ENCODE measurements around the gene PIK3AP1. TPM values are rescaled to one million over a fixed set of nuclear protein-coding genes. Genes with fewer than 3 reads are reported as not detected.

PIK3AP1 gene
- total RNA-seq, 1 experiment from 2014 or later = 1.6 TPM

DNA sequence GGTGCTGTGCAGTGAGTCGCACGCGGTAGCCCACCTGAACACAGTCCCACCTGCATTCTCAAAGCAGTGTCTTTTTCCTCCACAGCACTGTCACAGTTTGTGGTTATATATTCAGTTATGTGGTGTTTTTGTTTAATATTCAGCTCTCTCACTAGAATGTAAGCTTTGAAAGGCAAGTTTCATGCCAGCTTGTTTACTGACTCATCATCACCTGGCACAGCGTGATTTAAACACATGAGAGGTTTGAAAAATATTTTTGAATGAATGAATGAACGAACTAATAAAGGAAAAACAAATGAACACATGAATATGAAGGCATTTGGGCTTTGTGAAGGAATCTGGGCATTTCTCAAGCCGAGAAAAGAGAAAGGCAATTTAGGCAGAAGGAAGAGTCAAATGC lies 81.6 kb downstream of the PIK3AP1 start:
- Mint-ChIP-seq H3K4me1 (ENCODE audit: low read depth, unreplicated experiment) (peaks cover 12% of the 10 kb centered on the region), H3K4me3 (ENCODE audit: unreplicated experiment) (no peak overlapping the region), H3K9me3 (ENCODE audit: unreplicated experiment) (no peaks in the 10 kb centered on the region), H3K27ac (ENCODE audit: unreplicated experiment) (no peak overlapping the region), H3K36me3 (ENCODE audit: insufficient read depth, unreplicated experiment) (peaks cover 5% of the 10 kb centered on the region), H3K27me3 (ENCODE audit: insufficient read depth, unreplicated experiment) (no peaks in the 10 kb centered on the region)
- DNase-seq = no peak
- H3K27me3 ChIP-seq (replicated peaks; ENCODE audit: control insufficient read depth, insufficient read depth, low read length) = no peaks in the 10 kb centered on the region; the same call in 1 of the 2 replicates
- intact Hi-C loops (cut with micrococcal nuclease; ENCODE audit: unreplicated experiment) = no loop called here
- no TSS peak for BruUV-seq (replicated peaks)
- H3K4me3 ChIP-seq (ENCODE audit: low read depth, low read length) = no peak overlapping the region
- ChIA-PET CTCF (no interaction called here), POLR2A (no interaction called here)
- TF ChIP-seq, protein P1, sequence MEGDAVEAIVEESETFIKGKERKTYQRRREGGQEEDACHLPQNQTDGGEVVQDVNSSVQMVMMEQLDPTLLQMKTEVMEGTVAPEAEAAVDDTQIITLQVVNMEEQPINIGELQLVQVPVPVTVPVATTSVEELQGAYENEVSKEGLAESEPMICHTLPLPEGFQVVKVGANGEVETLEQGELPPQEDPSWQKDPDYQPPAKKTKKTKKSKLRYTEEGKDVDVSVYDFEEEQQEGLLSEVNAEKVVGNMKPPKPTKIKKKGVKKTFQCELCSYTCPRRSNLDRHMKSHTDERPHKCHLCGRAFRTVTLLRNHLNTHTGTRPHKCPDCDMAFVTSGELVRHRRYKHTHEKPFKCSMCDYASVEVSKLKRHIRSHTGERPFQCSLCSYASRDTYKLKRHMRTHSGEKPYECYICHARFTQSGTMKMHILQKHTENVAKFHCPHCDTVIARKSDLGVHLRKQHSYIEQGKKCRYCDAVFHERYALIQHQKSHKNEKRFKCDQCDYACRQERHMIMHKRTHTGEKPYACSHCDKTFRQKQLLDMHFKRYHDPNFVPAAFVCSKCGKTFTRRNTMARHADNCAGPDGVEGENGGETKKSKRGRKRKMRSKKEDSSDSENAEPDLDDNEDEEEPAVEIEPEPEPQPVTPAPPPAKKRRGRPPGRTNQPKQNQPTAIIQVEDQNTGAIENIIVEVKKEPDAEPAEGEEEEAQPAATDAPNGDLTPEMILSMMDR (IDR thresholded peaks at IDR 0.05; ENCODE audit: insufficient read depth in 1 of 2, low read depth in 1 of 2, low read length in 1 of 2, severe bottlenecking in 1 of 2, unreplicated experiment in 1 of 2) = no peak
- H3K9me3 ChIP-seq = no peaks in the 10 kb centered on the region
- H3K4me1 ChIP-seq = peaks cover 34% of the 10 kb centered on the region
- no peaks in the 10 kb centered on the region for H3K36me3 ChIP-seq (ENCODE audit: control insufficient read depth, insufficient read depth, low read length)

DNA sequence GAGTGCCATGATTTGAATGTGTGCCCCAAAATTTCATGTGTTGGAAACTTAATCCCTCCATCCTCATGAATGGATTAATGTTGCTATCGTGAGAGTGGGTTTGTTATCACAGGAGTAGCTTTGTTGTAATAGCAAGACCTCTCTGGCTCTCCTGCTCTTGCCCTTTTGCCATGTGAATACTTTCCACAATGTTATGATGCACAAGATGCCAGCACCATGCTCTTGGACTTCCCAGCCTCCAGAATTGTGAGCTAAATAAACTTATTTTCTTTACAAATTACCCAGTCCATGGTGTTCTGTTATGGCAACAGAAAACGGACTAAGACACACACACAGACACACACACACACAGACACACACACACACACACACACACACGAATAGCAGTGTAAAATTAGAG lies 82.2 kb downstream of the PIK3AP1 start:
- CTCF ChIA-PET = interaction anchor here (0.8 kb wide), 1 partner anchor 387 kb away, joined by 3 read pairs; no protein-coding TSS in a partner anchor
- peaks cover 5% of the 10 kb centered on the region for H3K36me3 Mint-ChIP-seq (ENCODE audit: insufficient read depth, unreplicated experiment)

DNA sequence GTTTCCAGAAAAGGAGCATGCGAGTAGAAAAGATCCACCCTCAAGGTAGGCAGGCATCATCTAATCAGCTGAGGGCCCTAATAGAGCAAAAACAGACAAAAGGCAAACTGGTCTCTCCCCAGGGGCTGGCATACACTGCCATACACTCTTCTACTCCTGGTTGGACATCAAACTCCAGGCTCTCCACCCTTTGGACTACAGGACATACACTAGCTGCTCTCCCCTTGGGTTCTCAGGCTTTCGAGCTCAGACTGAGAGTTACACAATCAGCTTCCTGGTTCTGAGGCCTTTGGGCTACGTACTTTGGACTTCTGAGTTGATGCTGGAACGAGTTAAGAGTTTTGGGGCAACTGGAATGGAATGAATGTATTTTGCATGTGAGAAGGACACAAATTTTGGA lies 82.6 kb downstream of the PIK3AP1 start:
- peaks cover 12% of the 10 kb centered on the region for H3K4me1 Mint-ChIP-seq (ENCODE audit: low read depth, unreplicated experiment)
- no peaks in the 10 kb centered on the region; the same call in 1 of the 2 replicates for H3K27me3 ChIP-seq (replicated peaks; ENCODE audit: control insufficient read depth, insufficient read depth, low read length)
- H3K36me3 Mint-ChIP-seq (ENCODE audit: insufficient read depth, unreplicated experiment) = peaks cover 5% of the 10 kb centered on the region
- ChIA-PET POLR2A (no interaction called here), CTCF (interaction anchor here (0.8 kb wide), 1 partner anchor 387 kb away, joined by 3 read pairs; no protein-coding TSS in a partner anchor)
- no peaks in the 10 kb centered on the region for H3K36me3 ChIP-seq (ENCODE audit: control insufficient read depth, insufficient read depth, low read length)
- H3K9me3 Mint-ChIP-seq (ENCODE audit: unreplicated experiment) = no peaks in the 10 kb centered on the region
- no TSS peak for BruUV-seq (replicated peaks)
- peaks cover 44% of the 10 kb centered on the region for H3K4me1 ChIP-seq
- H3K27ac Mint-ChIP-seq (ENCODE audit: unreplicated experiment) = peak overlapping the region; percentile 43
- H3K4me3 ChIP-seq (ENCODE audit: low read depth, low read length) = no peak overlapping the region
- H3K4me3 Mint-ChIP-seq (ENCODE audit: unreplicated experiment) = no peak overlapping the region
- H3K27me3 Mint-ChIP-seq (ENCODE audit: insufficient read depth, unreplicated experiment) = no peaks in the 10 kb centered on the region
- TF ChIP-seq, protein P1 (IDR thresholded peaks at IDR 0.05; ENCODE audit: insufficient read depth in 1 of 2, low read depth in 1 of 2, low read length in 1 of 2, severe bottlenecking in 1 of 2, unreplicated experiment in 1 of 2) = no peak
- H3K9me3 ChIP-seq = no peaks in the 10 kb centered on the region
- peak; percentile 26 to 48 for DNase-seq
- intact Hi-C loops (cut with micrococcal nuclease; ENCODE audit: unreplicated experiment) = no loop called here

More for the DNA sequence above, 82.2 kb downstream of the PIK3AP1 start:
- POLR2A ChIA-PET = no interaction called here
- no peak for DNase-seq
- BruUV-seq (replicated peaks) = no TSS peak
- Histone ChIP-seq H3K4me1 (peaks cover 40% of the 10 kb centered on the region), H3K27me3 (replicated peaks; ENCODE audit: control insufficient read depth, insufficient read depth, low read length) (no peaks in the 10 kb centered on the region; the same call in 1 of the 2 replicates), H3K4me3 (ENCODE audit: low read depth, low read length) (no peak overlapping the region), H3K9me3 (no peaks in the 10 kb centered on the region), H3K36me3 (ENCODE audit: control insufficient read depth, insufficient read depth, low read length) (no peaks in the 10 kb centered on the region)
- H3K4me3 Mint-ChIP-seq (ENCODE audit: unreplicated experiment) = no peak overlapping the region
- H3K27ac Mint-ChIP-seq (ENCODE audit: unreplicated experiment) = peak overlapping the region; percentile 43
- TF ChIP-seq, protein P1 (IDR thresholded peaks at IDR 0.05; ENCODE audit: insufficient read depth in 1 of 2, low read depth in 1 of 2, low read length in 1 of 2, severe bottlenecking in 1 of 2, unreplicated experiment in 1 of 2) = no peak
- peaks cover 12% of the 10 kb centered on the region for H3K4me1 Mint-ChIP-seq (ENCODE audit: low read depth, unreplicated experiment)
- intact Hi-C loops (cut with micrococcal nuclease; ENCODE audit: unreplicated experiment) = no loop called here
- H3K9me3 Mint-ChIP-seq (ENCODE audit: unreplicated experiment) = no peaks in the 10 kb centered on the region
- no peaks in the 10 kb centered on the region for H3K27me3 Mint-ChIP-seq (ENCODE audit: insufficient read depth, unreplicated experiment)

Measured in Caco-2 (cell line).